PC-9 (cell line): ENCODE measurements around the gene F2. TPM values are rescaled to one million over a fixed set of nuclear protein-coding genes. Genes with fewer than 3 reads are reported as not detected.

Source experiments
- BruUV-seq: library from RNA; stranded (reverse); fragments of 400-500 nt; replicated peaks from 2 replicates; lab custom pipeline; 2021; lab: Mats Ljungman, UMichigan
- CTCF ChIA-PET: fragments of 300-600 bp; sonication (Branson Sonifier 250); formaldehyde crosslinking; loops from one replicate; lab custom pipeline; 2022; ENCODE audit warnings: antibody characterized with exemption; lab: Charles Lee
- POLR2A ChIA-PET: fragments of 300-600 bp; sonication (Branson Sonifier 250); formaldehyde crosslinking; loops from one replicate; lab custom pipeline; 2022; ENCODE audit warnings: antibody characterized with exemption; ENCODE audit not compliant: unreplicated experiment; lab: Charles Lee
- DNase-seq, 2 experiments: peaks; one replicate each; pipeline versions ENCODE4 v3.0.0 to v3.0.0-alpha.2; 2015 to 2022; ENCODE audit warnings: mixed read lengths in 1 of 2
- H2AFZ ChIP-seq: fragments of 200-600 bp; sonication (generic); 2 replicates; pipeline ENCODE4 v1.8.1; 2017; ENCODE audit warnings: antibody characterized with exemption
- H3F3A ChIP-seq: fragments of 200-600 bp; sonication (generic); 2 replicates; pipeline ENCODE4 v1.8.1; 2017; ENCODE audit warnings: antibody characterized with exemption, mild to moderate bottlenecking, low read depth; ENCODE audit not compliant: insufficient read depth
- H3K27ac ChIP-seq: fragments of 200-600 bp; sonication (generic); 2 replicates; pipeline ENCODE4 v1.6.1; 2016; ENCODE audit warnings: mixed run types
- H3K27me3 ChIP-seq: fragments of 200-600 bp; sonication (generic); 2 replicates; pipeline ENCODE4 v1.6.1; 2016; ENCODE audit warnings: low read depth, mixed run types; ENCODE audit not compliant: insufficient read depth
- H3K36me3 ChIP-seq: fragments of 200-600 bp; sonication (generic); 2 replicates; pipeline ENCODE4 v1.6.1; 2016; ENCODE audit warnings: low read depth, mixed run types
- H3K4me1 ChIP-seq: fragments of 200-600 bp; sonication (generic); replicated peaks from 2 replicates; pipeline ENCODE4 v1.6.1; 2016; ENCODE audit warnings: mixed run types; ENCODE audit not compliant: insufficient read depth
- H3K4me2 ChIP-seq: fragments of 200-600 bp; sonication (generic); 2 replicates; pipeline ENCODE4 v1.6.1; 2017; ENCODE audit warnings: mixed run types
- H3K4me3 ChIP-seq: fragments of 200-600 bp; sonication (generic); 2 replicates; pipeline ENCODE4 v1.6.1; 2016; ENCODE audit warnings: mixed run types
- H3K79me2 ChIP-seq: fragments of 200-600 bp; sonication (generic); 2 replicates; pipeline ENCODE4 v1.6.1; 2017; ENCODE audit warnings: low read depth, mixed run types
- H3K9me2 ChIP-seq: fragments of 200-600 bp; sonication (generic); 2 replicates; pipeline ENCODE4 v1.8.1; 2017; ENCODE audit warnings: mild to moderate bottlenecking; ENCODE audit not compliant: insufficient read depth
- H3K9me3 ChIP-seq: fragments of 200-600 bp; sonication (generic); 2 replicates; pipeline ENCODE4 v1.8.1; 2016; ENCODE audit warnings: low read depth; ENCODE audit not compliant: insufficient read depth
- H4K20me1 ChIP-seq: fragments of 200-600 bp; sonication (generic); 2 replicates; pipeline ENCODE4 v1.8.1; 2017; ENCODE audit not compliant: insufficient read depth
- EZH2 ChIP-seq: fragments of 200-600 bp; sonication (generic); IDR thresholded peaks from 2 replicates; pipeline ENCODE4 v1.8.0; 2017; ENCODE audit warnings: antibody characterized with exemption, low read depth
- intact Hi-C: fragments of 100-400 bp; cut with micrococcal nuclease; formaldehyde crosslinking; loops from one replicate; pipeline ENCODE4 v1.10.0; 2022; ENCODE audit not compliant: unreplicated experiment
- total RNA-seq: library from RNA; stranded (reverse); gene quantifications from 2 replicates; pipeline ENCODE4 v1.2.3, GENCODE V29; 2021
- TF ChIP-seq, protein P1 (sequence below): fragments of 200-600 bp; sonication (generic); conservative IDR thresholded peaks from 2 replicates; pipeline ENCODE4 v1.6.1; 2017; ENCODE audit warnings: mixed run types, antibody characterized with exemption, mild to moderate bottlenecking, moderate library complexity

The F2 gene
- total RNA-seq, 1 experiment from 2014 or later = not detected

GRCh38 chr11:46692450-46692849, 26.6 kb upstream of the F2 start:
- no peak overlapping the region for H2AFZ ChIP-seq
- no peaks in the 10 kb centered on the region for H3K79me2 ChIP-seq
- no peak for DNase-seq
- CTCF ChIA-PET = no interaction called here
- no peak for TF ChIP-seq EZH2
- TF ChIP-seq, protein P1, sequence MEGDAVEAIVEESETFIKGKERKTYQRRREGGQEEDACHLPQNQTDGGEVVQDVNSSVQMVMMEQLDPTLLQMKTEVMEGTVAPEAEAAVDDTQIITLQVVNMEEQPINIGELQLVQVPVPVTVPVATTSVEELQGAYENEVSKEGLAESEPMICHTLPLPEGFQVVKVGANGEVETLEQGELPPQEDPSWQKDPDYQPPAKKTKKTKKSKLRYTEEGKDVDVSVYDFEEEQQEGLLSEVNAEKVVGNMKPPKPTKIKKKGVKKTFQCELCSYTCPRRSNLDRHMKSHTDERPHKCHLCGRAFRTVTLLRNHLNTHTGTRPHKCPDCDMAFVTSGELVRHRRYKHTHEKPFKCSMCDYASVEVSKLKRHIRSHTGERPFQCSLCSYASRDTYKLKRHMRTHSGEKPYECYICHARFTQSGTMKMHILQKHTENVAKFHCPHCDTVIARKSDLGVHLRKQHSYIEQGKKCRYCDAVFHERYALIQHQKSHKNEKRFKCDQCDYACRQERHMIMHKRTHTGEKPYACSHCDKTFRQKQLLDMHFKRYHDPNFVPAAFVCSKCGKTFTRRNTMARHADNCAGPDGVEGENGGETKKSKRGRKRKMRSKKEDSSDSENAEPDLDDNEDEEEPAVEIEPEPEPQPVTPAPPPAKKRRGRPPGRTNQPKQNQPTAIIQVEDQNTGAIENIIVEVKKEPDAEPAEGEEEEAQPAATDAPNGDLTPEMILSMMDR = no peak
- no peaks in the 10 kb centered on the region for H3F3A ChIP-seq
- H3K9me2 ChIP-seq = no peaks in the 10 kb centered on the region
- H3K27ac ChIP-seq = no peak overlapping the region
- intact Hi-C loops = no loop called here
- POLR2A ChIA-PET = no interaction called here
- H3K27me3 ChIP-seq = no peaks in the 10 kb centered on the region
- no peak overlapping the region for H3K4me2 ChIP-seq
- BruUV-seq = no TSS peak
- peaks cover 4% of the 10 kb centered on the region; the same call in 1 of the 2 replicates for H3K36me3 ChIP-seq
- H3K4me1 ChIP-seq = no peaks in the 10 kb centered on the region
- H4K20me1 ChIP-seq = peaks cover 3% of the 10 kb centered on the region
- H3K9me3 ChIP-seq = no peaks in the 10 kb centered on the region
- H3K4me3 ChIP-seq = no peak overlapping the region

- H3K27ac ChIP-seq = no peak overlapping the region
- BruUV-seq = no TSS peak
- peaks cover 4% of the 10 kb centered on the region; the same call in 1 of the 2 replicates for H3K36me3 ChIP-seq
- no peaks in the 10 kb centered on the region for H3K4me1 ChIP-seq
- peaks cover 3% of the 10 kb centered on the region for H4K20me1 ChIP-seq
- H3K9me2 ChIP-seq = no peaks in the 10 kb centered on the region
- H3K4me3 ChIP-seq = no peak overlapping the region
- no peak for TF ChIP-seq EZH2
- TF ChIP-seq, protein P1 = no peak
- H3K27me3 ChIP-seq = no peaks in the 10 kb centered on the region
- intact Hi-C loops = no loop called here
- H2AFZ ChIP-seq = no peak overlapping the region
- ChIA-PET POLR2A (interaction anchor here (0.5 kb wide), 1 partner anchor 496 kb away, joined by 3 read pairs; no protein-coding TSS in a partner anchor), CTCF (no interaction called here)
- no peaks in the 10 kb centered on the region for H3F3A ChIP-seq
- no peak for DNase-seq
- H3K9me3 ChIP-seq = no peaks in the 10 kb centered on the region
- H3K79me2 ChIP-seq = peaks cover 5% of the 10 kb centered on the region; the same call in 1 of the 2 replicates
- no peak overlapping the region for H3K4me2 ChIP-seq
Observed at GRCh38 chr11:46693597-46694012, 25.4 kb upstream of the F2 start.

- TF ChIP-seq, protein P1 = no peak
- TF ChIP-seq EZH2 = no peak
- no peak overlapping the region for H3K4me2 ChIP-seq
- H4K20me1 ChIP-seq = peaks cover 3% of the 10 kb centered on the region
- no peak overlapping the region for H3K27ac ChIP-seq
- DNase-seq = no peak
- no peaks in the 10 kb centered on the region for H3K27me3 ChIP-seq
- CTCF ChIA-PET = no interaction called here
- no peak overlapping the region for H2AFZ ChIP-seq
- intact Hi-C loops = no loop called here
- H3K79me2 ChIP-seq = peaks cover 9% of the 10 kb centered on the region
- POLR2A ChIA-PET = no interaction called here
- H3K4me3 ChIP-seq = no peak overlapping the region
- no peaks in the 10 kb centered on the region for H3F3A ChIP-seq
- H3K9me2 ChIP-seq = no peaks in the 10 kb centered on the region
- BruUV-seq = no TSS peak
- H3K36me3 ChIP-seq = peaks cover 2% of the 10 kb centered on the region; the same call in 1 of the 2 replicates
- H3K9me3 ChIP-seq = no peaks in the 10 kb centered on the region
- no peaks in the 10 kb centered on the region for H3K4me1 ChIP-seq
Observed at GRCh38 chr11:46694072-46694471, 24.9 kb upstream of the F2 start.
